Measurements from ENCODE around the gene LZTR1. TPM values are rescaled to one million over a fixed set of nuclear protein-coding genes. Genes with fewer than 3 reads are reported as not detected.

Gene LZTR1
- polyA plus RNA-seq, 2 donors: 21.1 to 39.0 TPM

DNA sequence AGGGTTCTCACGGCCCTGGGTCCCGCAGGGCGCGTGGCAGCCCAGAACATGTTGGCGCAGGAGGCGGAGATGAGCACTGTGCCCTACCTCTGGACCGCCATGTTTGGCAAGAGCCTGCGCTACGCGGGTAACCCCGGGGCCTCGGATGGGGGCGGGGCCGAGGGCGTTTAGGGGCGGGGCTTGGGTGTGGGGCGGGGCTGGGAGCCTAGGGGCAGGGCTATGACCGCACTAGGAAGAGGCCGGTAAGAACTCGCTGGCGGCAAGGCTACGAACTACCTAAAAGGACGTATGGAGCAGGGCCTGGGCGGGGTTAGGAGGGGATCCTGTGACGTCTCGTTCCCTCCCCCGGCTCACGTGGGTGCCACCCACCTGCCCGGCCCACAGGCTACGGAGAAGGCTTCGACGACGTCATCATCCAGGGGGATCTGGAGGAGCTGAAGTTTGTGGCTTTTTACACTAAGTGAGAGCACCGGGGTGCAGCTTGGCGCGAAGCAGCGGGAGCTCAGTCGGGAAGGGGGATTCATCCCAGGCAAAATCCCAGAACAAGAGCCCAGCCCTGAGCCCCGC is 2.8 kb upstream of the LZTR1 start:
- peak overlapping the region; percentile 3 to 16 for H3K4me3 ChIP-seq (ENCODE audit: low read depth in 1 of 2, low read length in 2 of 2)
- peaks cover 0 to 4% of the 10 kb centered on the region in 2 donors for H3K36me3 ChIP-seq (ENCODE audit: control insufficient read depth in 2 of 2, insufficient read depth in 2 of 2, low read length in 1 of 2)
- no peaks in the 10 kb centered on the region for H3K9me3 ChIP-seq (ENCODE audit: control insufficient read depth in 2 of 2, insufficient read depth in 1 of 2, low read depth in 1 of 2, low read length in 1 of 2)
- WGBS, 2 donors: 13 to 15% methylated on average over 36 to 39 of the region's 39 CpGs
- peak overlapping the region in 1 of 2 donors; percentile 26 for H3K27ac ChIP-seq (ENCODE audit: low read depth in 2 of 2, low read length in 1 of 2)
- H3K27me3 ChIP-seq (ENCODE audit: control insufficient read depth in 1 of 2, insufficient read depth in 2 of 2, low read length in 2 of 2): no peaks in the 10 kb centered on the region
- peaks cover 10 to 25% of the 10 kb centered on the region in 2 donors for H3K4me1 ChIP-seq (ENCODE audit: control insufficient read depth in 2 of 2, insufficient read depth in 2 of 2, low read length in 1 of 2)

DNA sequence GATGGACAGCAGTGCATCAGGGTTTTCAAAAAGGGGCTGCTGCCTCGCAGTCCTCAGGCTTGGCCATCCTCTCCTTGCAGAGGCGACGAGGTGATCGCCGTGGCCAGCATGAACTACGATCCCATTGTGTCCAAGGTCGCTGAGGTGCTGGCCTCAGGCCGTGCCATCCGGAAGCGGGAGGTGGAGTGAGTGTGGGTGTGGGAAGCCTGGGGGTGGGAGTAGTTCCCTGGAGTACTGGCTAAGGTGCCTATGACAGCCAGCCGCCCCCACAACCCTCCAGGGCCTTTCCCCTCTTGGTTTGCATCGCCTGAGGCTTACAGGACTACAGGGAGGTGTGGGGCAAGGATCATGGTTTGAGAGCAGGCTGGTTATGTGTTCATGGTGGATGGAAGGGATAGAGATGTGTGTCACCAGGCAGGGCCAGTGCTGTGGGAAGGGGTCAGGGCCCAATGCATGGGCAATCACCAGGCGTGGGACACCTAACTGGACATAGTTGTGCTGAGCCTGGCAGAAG is 2.1 kb upstream of the LZTR1 start:
- Histone ChIP-seq H3K27me3 (ENCODE audit: control insufficient read depth in 1 of 2, insufficient read depth in 2 of 2, low read length in 2 of 2) (no peaks in the 10 kb centered on the region), H3K27ac (ENCODE audit: low read depth in 2 of 2, low read length in 1 of 2) (peak overlapping the region in 1 of 2 donors; percentile 26), H3K9me3 (ENCODE audit: control insufficient read depth in 2 of 2, insufficient read depth in 1 of 2, low read depth in 1 of 2, low read length in 1 of 2) (no peaks in the 10 kb centered on the region), H3K4me1 (ENCODE audit: control insufficient read depth in 2 of 2, insufficient read depth in 2 of 2, low read length in 1 of 2) (peaks cover 10 to 25% of the 10 kb centered on the region in 2 donors), H3K4me3 (ENCODE audit: low read depth in 1 of 2, low read length in 2 of 2) (peak overlapping the region; percentile 3 to 16), H3K36me3 (ENCODE audit: control insufficient read depth in 2 of 2, insufficient read depth in 2 of 2, low read length in 1 of 2) (peaks cover 2 to 7% of the 10 kb centered on the region in 2 donors)
- 35 to 40% methylated on average over 13 of the region's 13 CpGs for WGBS, 2 donors

DNA sequence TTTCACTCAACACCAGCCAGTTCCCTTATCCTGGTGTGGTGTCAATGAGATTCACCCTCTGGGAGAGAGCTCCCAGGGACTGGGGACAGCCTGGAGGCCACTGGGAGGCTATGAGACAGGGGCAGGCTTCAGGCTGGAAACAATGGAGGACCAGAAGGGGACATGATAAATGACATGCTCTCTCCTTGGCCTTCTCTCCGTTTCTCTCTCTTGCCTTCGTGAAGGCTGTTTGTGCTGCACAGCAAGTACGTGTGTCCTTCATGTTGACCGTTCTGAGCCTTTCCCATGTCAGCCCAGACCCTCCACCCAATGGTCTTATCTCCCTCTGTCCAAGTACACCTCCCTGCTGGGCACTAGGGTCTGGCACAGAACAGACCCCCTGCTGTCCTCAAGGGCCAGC is 1.6 kb upstream of the LZTR1 start:
- Histone ChIP-seq H3K4me3 (ENCODE audit: low read depth in 1 of 2, low read length in 2 of 2) (no peak overlapping the region), H3K27ac (ENCODE audit: low read depth in 2 of 2, low read length in 1 of 2) (no peak overlapping the region), H3K36me3 (ENCODE audit: control insufficient read depth in 2 of 2, insufficient read depth in 2 of 2, low read length in 1 of 2) (peaks cover 3 to 7% of the 10 kb centered on the region in 2 donors), H3K4me1 (ENCODE audit: control insufficient read depth in 2 of 2, insufficient read depth in 2 of 2, low read length in 1 of 2) (peaks cover 10 to 25% of the 10 kb centered on the region in 2 donors), H3K9me3 (ENCODE audit: control insufficient read depth in 2 of 2, insufficient read depth in 1 of 2, low read depth in 1 of 2, low read length in 1 of 2) (no peaks in the 10 kb centered on the region), H3K27me3 (ENCODE audit: control insufficient read depth in 1 of 2, insufficient read depth in 2 of 2, low read length in 2 of 2) (no peaks in the 10 kb centered on the region)
- 84 to 91% methylated on average over 4 of the region's 4 CpGs for WGBS, 2 donors

DNA sequence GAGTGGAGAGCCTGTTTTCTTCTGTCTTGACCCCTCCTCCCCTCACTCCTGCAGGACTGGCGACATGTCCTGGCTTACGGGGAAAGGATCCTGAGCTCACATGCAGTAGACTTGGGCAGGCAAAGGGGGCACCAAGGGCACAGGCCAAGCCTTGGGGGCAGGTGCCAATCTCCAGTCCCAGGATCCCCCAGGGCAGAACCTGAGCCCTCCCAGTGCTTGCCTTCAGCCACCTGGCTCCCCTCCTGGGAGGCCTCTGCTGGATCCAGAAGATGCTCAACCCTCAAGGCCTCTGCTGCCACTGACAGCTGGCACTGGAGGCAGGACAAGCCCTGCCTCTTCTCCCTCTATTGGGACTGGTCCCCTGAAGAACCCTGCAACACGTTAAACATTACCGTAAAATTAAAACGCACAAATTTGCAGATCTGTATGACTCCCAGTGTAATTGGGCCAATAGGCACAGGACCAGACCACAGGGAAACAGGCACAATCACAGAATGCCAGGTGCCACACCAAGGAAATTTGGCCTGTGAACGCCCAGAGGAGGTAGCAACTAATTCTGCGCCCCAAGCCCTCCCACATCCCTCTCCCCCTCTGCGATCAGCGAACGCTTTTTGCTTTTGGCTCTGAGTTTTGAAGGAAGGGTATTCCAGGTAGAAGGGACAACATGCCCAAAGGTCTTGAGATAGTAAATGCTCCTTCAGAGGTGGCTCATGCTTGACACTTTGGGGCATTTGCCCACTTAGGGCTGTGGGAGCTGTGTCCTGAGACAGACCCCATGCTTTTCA is 967 bp upstream of the LZTR1 start:
- peaks cover 10 to 25% of the 10 kb centered on the region in 2 donors for H3K4me1 ChIP-seq (ENCODE audit: control insufficient read depth in 2 of 2, insufficient read depth in 2 of 2, low read length in 1 of 2)
- no peaks in the 10 kb centered on the region for H3K27me3 ChIP-seq (ENCODE audit: control insufficient read depth in 1 of 2, insufficient read depth in 2 of 2, low read length in 2 of 2)
- peak overlapping the region; percentile 88 to 92 for H3K27ac ChIP-seq (ENCODE audit: low read depth in 2 of 2, low read length in 1 of 2)
- H3K4me3 ChIP-seq (ENCODE audit: low read depth in 1 of 2, low read length in 2 of 2): peak overlapping the region; percentile 85 to 94
- H3K9me3 ChIP-seq (ENCODE audit: control insufficient read depth in 2 of 2, insufficient read depth in 1 of 2, low read depth in 1 of 2, low read length in 1 of 2): no peaks in the 10 kb centered on the region
- WGBS, 2 donors: 50 to 63% methylated on average over 10 of the region's 10 CpGs
- H3K36me3 ChIP-seq (ENCODE audit: control insufficient read depth in 2 of 2, insufficient read depth in 2 of 2, low read length in 1 of 2): peaks cover 7 to 12% of the 10 kb centered on the region in 2 donors

DNA sequence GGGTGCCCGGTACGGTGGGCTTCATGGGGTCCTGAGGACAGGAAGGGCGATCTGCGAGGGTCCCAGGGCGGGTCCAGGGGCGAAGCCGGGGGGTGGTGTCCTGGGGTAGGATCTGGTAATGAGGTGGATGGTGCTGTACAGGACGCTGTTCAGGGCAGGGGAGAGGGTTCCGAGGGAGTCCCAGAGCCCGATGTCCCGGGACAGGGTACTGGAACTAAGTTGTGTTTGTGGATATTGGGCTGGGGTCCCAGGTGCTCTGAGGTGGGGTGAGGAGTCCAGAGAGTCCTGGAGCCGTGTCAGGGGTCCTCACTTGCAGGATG is 426 bp downstream of the LZTR1 start:
- Histone ChIP-seq H3K27ac (ENCODE audit: low read depth in 2 of 2, low read length in 1 of 2) (peak overlapping the region; percentile 88 to 92), H3K36me3 (ENCODE audit: control insufficient read depth in 2 of 2, insufficient read depth in 2 of 2, low read length in 1 of 2) (peaks cover 7 to 15% of the 10 kb centered on the region in 2 donors), H3K27me3 (ENCODE audit: control insufficient read depth in 1 of 2, insufficient read depth in 2 of 2, low read length in 2 of 2) (no peaks in the 10 kb centered on the region), H3K4me3 (ENCODE audit: low read depth in 1 of 2, low read length in 2 of 2) (peak overlapping the region; percentile 85 to 94), H3K9me3 (ENCODE audit: control insufficient read depth in 2 of 2, insufficient read depth in 1 of 2, low read depth in 1 of 2, low read length in 1 of 2) (no peaks in the 10 kb centered on the region), H3K4me1 (ENCODE audit: control insufficient read depth in 2 of 2, insufficient read depth in 2 of 2, low read length in 1 of 2) (peaks cover 10 to 25% of the 10 kb centered on the region in 2 donors)
- 1% methylated on average over 12 of the region's 12 CpGs for WGBS, 2 donors

DNA sequence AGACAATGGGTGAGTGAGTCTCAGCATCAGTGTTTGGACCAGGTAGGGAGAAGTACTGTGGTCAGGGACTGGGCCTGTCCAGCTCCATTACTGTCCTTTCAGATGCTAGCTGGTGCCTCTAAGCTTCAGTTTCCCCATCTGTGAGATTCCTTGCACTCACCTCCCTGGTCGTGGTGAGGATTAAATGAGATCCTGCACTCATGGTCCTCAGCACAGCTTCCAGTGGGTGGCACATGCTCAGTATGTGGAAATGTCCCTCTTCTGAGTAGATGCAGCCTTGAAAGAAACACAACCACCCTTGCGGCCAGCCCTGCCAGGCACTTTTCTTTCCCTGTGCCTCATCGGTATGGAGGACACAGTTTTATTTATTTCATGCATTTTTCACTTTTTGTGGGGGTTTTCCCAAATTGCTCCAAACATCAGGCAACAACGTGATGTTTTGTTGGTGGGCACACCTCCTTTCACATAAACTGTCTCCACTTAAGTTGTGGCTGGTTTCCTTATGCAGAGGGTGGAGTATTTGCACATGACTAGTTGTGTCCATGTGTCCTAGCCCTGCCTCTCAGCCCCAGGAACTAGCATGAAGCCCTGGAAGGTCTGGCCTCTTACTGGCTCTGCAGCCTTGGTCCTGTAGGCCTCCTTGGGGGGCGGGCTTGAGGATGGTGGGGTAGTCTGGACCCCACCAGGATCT is 1.1 kb downstream of the LZTR1 start:
- Histone ChIP-seq H3K4me3 (ENCODE audit: low read depth in 1 of 2, low read length in 2 of 2) (peak overlapping the region; percentile 85 to 94), H3K36me3 (ENCODE audit: control insufficient read depth in 2 of 2, insufficient read depth in 2 of 2, low read length in 1 of 2) (peaks cover 7 to 19% of the 10 kb centered on the region in 2 donors), H3K9me3 (ENCODE audit: control insufficient read depth in 2 of 2, insufficient read depth in 1 of 2, low read depth in 1 of 2, low read length in 1 of 2) (no peaks in the 10 kb centered on the region), H3K27ac (ENCODE audit: low read depth in 2 of 2, low read length in 1 of 2) (no peak overlapping the region), H3K27me3 (ENCODE audit: control insufficient read depth in 1 of 2, insufficient read depth in 2 of 2, low read length in 2 of 2) (no peaks in the 10 kb centered on the region), H3K4me1 (ENCODE audit: control insufficient read depth in 2 of 2, insufficient read depth in 2 of 2, low read length in 1 of 2) (peaks cover 10 to 25% of the 10 kb centered on the region in 2 donors)
- 74 to 75% methylated on average over 5 of the region's 5 CpGs for WGBS, 2 donors

DNA sequence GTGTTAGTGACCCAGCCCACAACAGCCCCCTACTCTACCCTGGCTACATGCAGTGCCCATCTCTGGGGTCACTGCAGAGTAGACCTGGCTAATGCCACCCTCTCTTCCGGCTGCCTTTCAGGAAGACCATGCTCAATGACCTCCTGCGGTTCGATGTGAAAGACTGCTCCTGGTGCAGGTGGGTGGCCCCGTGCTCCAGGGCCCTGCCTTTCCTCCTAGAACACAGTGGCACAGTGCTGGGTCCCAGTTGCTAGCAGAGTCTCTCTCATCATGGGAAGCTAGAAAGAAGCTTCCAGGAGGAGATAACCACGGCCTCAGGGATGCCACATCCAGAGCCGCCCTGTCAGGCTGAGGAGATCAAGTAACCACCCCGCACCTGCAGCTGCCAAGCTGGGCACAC is 3.6 kb downstream of the LZTR1 start:
- Histone ChIP-seq H3K36me3 (ENCODE audit: control insufficient read depth in 2 of 2, insufficient read depth in 2 of 2, low read length in 1 of 2) (peaks cover 7 to 26% of the 10 kb centered on the region in 2 donors), H3K4me3 (ENCODE audit: low read depth in 1 of 2, low read length in 2 of 2) (no peak overlapping the region), H3K27ac (ENCODE audit: low read depth in 2 of 2, low read length in 1 of 2) (no peak overlapping the region), H3K27me3 (ENCODE audit: control insufficient read depth in 1 of 2, insufficient read depth in 2 of 2, low read length in 2 of 2) (no peaks in the 10 kb centered on the region), H3K9me3 (ENCODE audit: control insufficient read depth in 2 of 2, insufficient read depth in 1 of 2, low read depth in 1 of 2, low read length in 1 of 2) (no peaks in the 10 kb centered on the region), H3K4me1 (ENCODE audit: control insufficient read depth in 2 of 2, insufficient read depth in 2 of 2, low read length in 1 of 2) (peaks cover 5 to 14% of the 10 kb centered on the region in 2 donors)
- WGBS, 2 donors: 93 to 95% methylated on average over 7 of the region's 7 CpGs

DNA sequence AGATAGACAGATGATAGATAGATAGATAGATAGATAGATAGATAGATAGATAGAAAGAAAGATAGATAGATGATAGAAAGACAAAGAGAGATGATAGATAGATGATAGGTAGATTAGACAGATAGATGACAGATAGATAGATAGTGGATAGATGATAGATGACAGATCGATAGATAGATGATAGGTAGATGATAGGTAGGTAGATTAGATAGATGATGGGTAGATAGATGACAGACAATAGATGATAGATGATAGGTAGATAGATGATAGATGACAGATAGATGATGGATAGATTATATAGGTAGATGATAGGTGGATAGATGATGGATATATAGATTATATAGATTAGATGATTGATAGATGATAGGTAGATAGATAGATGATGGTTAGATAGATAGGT is 4.3 kb downstream of the LZTR1 start:
- no peak overlapping the region for H3K4me3 ChIP-seq (ENCODE audit: low read depth in 1 of 2, low read length in 2 of 2)
- whole genome bisulfite sequencing, 2 donors: 95 to 96% methylated on average over 1 of the region's 1 CpG
- peaks cover 5 to 9% of the 10 kb centered on the region in 2 donors for H3K4me1 ChIP-seq (ENCODE audit: control insufficient read depth in 2 of 2, insufficient read depth in 2 of 2, low read length in 1 of 2)
- H3K27ac ChIP-seq (ENCODE audit: low read depth in 2 of 2, low read length in 1 of 2): no peak overlapping the region
- peaks cover 7 to 31% of the 10 kb centered on the region in 2 donors for H3K36me3 ChIP-seq (ENCODE audit: control insufficient read depth in 2 of 2, insufficient read depth in 2 of 2, low read length in 1 of 2)
- no peaks in the 10 kb centered on the region for H3K27me3 ChIP-seq (ENCODE audit: control insufficient read depth in 1 of 2, insufficient read depth in 2 of 2, low read length in 2 of 2)
- no peaks in the 10 kb centered on the region for H3K9me3 ChIP-seq (ENCODE audit: control insufficient read depth in 2 of 2, insufficient read depth in 1 of 2, low read depth in 1 of 2, low read length in 1 of 2)

DNA sequence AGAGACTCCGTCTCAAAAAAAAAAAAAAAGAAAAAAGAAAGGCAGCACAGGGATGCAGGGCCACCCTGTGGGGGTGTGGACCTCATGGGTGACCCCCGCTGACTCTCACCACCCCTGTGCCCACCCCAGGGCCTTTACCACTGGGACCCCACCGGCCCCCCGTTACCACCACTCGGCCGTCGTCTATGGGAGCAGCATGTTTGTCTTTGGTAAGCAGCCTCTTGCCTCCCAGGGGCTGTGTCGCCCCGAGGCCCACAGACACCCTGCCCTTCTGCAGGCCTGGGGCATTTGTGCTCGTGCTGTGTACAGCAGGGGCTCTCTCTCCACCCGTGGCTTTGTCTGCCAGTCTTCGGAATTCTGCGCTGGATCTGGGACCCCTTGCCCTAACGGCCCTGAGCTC is 5.3 kb downstream of the LZTR1 start:
- peaks cover 5 to 7% of the 10 kb centered on the region in 2 donors for H3K4me1 ChIP-seq (ENCODE audit: control insufficient read depth in 2 of 2, insufficient read depth in 2 of 2, low read length in 1 of 2)
- 87 to 91% methylated on average over 13 to 14 of the region's 14 CpGs for WGBS, 2 donors
- H3K36me3 ChIP-seq (ENCODE audit: control insufficient read depth in 2 of 2, insufficient read depth in 2 of 2, low read length in 1 of 2): peaks cover 7 to 41% of the 10 kb centered on the region in 2 donors
- no peaks in the 10 kb centered on the region for H3K27me3 ChIP-seq (ENCODE audit: control insufficient read depth in 1 of 2, insufficient read depth in 2 of 2, low read length in 2 of 2)
- no peak overlapping the region for H3K4me3 ChIP-seq (ENCODE audit: low read depth in 1 of 2, low read length in 2 of 2)
- no peak overlapping the region for H3K27ac ChIP-seq (ENCODE audit: low read depth in 2 of 2, low read length in 1 of 2)
- H3K9me3 ChIP-seq (ENCODE audit: control insufficient read depth in 2 of 2, insufficient read depth in 1 of 2, low read depth in 1 of 2, low read length in 1 of 2): no peaks in the 10 kb centered on the region
